A549 (cell line): ENCODE results near the gene ABLIM1. TPM values are rescaled to one million over a fixed set of nuclear protein-coding genes. Genes with fewer than 3 reads are reported as not detected.

ENCODE experiments used
- ATAC-seq, 2 experiments: fragments of 200-7000 bp in 1 of 2; fragments of >200 bp in 1 of 2; cut with Nextera tagmentation in 1 of 2; cut with Tn5 transposase in 1 of 2; 3 replicates each; pipeline versions ENCODE4 v1.8.0 to v1.9.1; 2018 to 2020; ENCODE audit warnings: mild to moderate bottlenecking in 1 of 2, moderate library complexity in 1 of 2
- CTCF ChIA-PET: fragments of 300-600 bp; sonication (Branson Sonifier 250); formaldehyde crosslinking; extraction: SDS; loops from one replicate; lab custom pipeline; 2021; ENCODE audit warnings: antibody characterized with exemption, inconsistent platforms; lab: Yijun Ruan, JAX
- POLR2A ChIA-PET: fragments of 350-600 bp; formaldehyde crosslinking; extraction: SDS; loops from one replicate; lab custom pipeline; 2021; ENCODE audit warnings: antibody characterized with exemption, inconsistent platforms; lab: Yijun Ruan, JAX
- DNase-seq, 2 experiments: peaks; one replicate each; pipeline versions ENCODE4 v3.0.0 to v3.0.0-alpha.2; 2011 to 2016; ENCODE audit warnings: low read depth in 1 of 2, low spot score in 1 of 2
- FAIRE-seq: peaks from 2 replicates; lab custom pipeline; 2011; peaks lifted over from hg19 to GRCh38; lab: Jason Lieb, UNC
- H3K27ac ChIP-seq, 2 experiments: fragments of >200 bp; sonication (Bioruptor Twin); formaldehyde crosslinking; 3 replicates each; pipeline ENCODE4 v1.5.1; 2016 to 2017
- H3K4me1 ChIP-seq: fragments of >200 bp; sonication (Bioruptor Twin); formaldehyde crosslinking; 3 replicates; pipeline ENCODE4 v1.6.1; 2016
- H3K4me2 ChIP-seq: fragments of >200 bp; sonication (Bioruptor Twin); formaldehyde crosslinking; 3 replicates; pipeline ENCODE4 v1.6.1; 2016
- H3K4me3 ChIP-seq: fragments of >200 bp; sonication (Bioruptor Twin); formaldehyde crosslinking; 3 replicates; pipeline ENCODE4 v1.5.1; 2016
- H3K9me3 ChIP-seq: fragments of >200 bp; sonication (Bioruptor Twin); formaldehyde crosslinking; 3 replicates; pipeline ENCODE4 v1.6.1; 2016
- BHLHE40 ChIP-seq: IDR thresholded peaks from 2 replicates; pipeline ENCODE4 v1.6.1; 2012; ENCODE audit warnings: low read depth, low read length, inconsistent platforms
- CBX8 ChIP-seq: fragments of 200-600 bp; sonication (generic); IDR thresholded peaks from 2 replicates; pipeline ENCODE4 v1.6.1; 2016
- CHD4 ChIP-seq: fragments of 200-600 bp; sonication (generic); IDR thresholded peaks from 2 replicates; pipeline ENCODE4 v1.6.1; 2016; ENCODE audit warnings: antibody characterized with exemption, mild to moderate bottlenecking, borderline replicate concordance
- EHF ChIP-seq: fragments of 250-450 bp; sonication (Bioruptor Pico); IDR thresholded peaks from 2 replicates; pipeline ENCODE4 v1.5.0; 2020; ENCODE audit warnings: mild to moderate bottlenecking
- EHMT2 ChIP-seq: fragments of 200-600 bp; sonication (generic); IDR thresholded peaks from 2 replicates; pipeline ENCODE4 v1.6.1; 2016; ENCODE audit warnings: antibody characterized with exemption, low read depth, mild to moderate bottlenecking, moderate library complexity
- EP300 ChIP-seq, 2 experiments: fragments of >200 bp; sonication (Bioruptor Twin); formaldehyde crosslinking; IDR thresholded peaks; 2 replicates in 1 of 2; 3 replicates in 1 of 2; pipeline ENCODE4 v1.6.1; 2016 to 2017
- ESRRA ChIP-seq: fragments of 150-350 bp; IDR thresholded peaks from 2 replicates; pipeline ENCODE4 v1.6.1; 2014; ENCODE audit warnings: mild to moderate bottlenecking, low read length, borderline replicate concordance
- FOSL2 ChIP-seq, 2 experiments: fragments of 450-650 bp in 1 of 2; fragments of >200 bp in 1 of 2; sonication (Bioruptor Twin) in 1 of 2; formaldehyde crosslinking; IDR thresholded peaks; 2 replicates each; pipeline versions ENCODE4 v1.5.0 to v1.6.1; 2016 to 2020; ENCODE audit warnings: mild to moderate bottlenecking in 1 of 2, moderate library complexity in 1 of 2
- HDAC2 ChIP-seq: fragments of 200-600 bp; sonication (generic); IDR thresholded peaks from 2 replicates; pipeline ENCODE4 v1.6.1; 2016
- HOXB13 ChIP-seq: fragments of 250-450 bp; sonication (Bioruptor Pico); IDR thresholded peaks from 2 replicates; pipeline ENCODE4 v1.5.0; 2020; ENCODE audit warnings: low read depth, mild to moderate bottlenecking, moderate library complexity
- JUNB ChIP-seq: fragments of >200 bp; sonication (Bioruptor Twin); formaldehyde crosslinking; IDR thresholded peaks from 2 replicates; pipeline ENCODE4 v1.6.1; 2016
- KDM5A ChIP-seq: fragments of 200-600 bp; sonication (generic); IDR thresholded peaks from 2 replicates; pipeline ENCODE4 v1.6.1; 2016; ENCODE audit warnings: antibody characterized with exemption, mild to moderate bottlenecking
- MAFK ChIP-seq: fragments of 450-650 bp; IDR thresholded peaks from 2 replicates; pipeline ENCODE4 v1.6.1; 2014; ENCODE audit not compliant: partially characterized antibody
- NR3C1 ChIP-seq: fragments of >200 bp; sonication (Bioruptor Twin); formaldehyde crosslinking; IDR thresholded peaks from 3 replicates; pipeline ENCODE4 v1.6.1; 2017
- PHF8 ChIP-seq: fragments of 200-600 bp; sonication (generic); IDR thresholded peaks from 2 replicates; pipeline ENCODE4 v1.6.1; 2016; ENCODE audit warnings: low read depth, mild to moderate bottlenecking, antibody characterized with exemption, moderate library complexity, borderline replicate concordance
- POLR2AphosphoS2 ChIP-seq: conservative IDR thresholded peaks from 2 replicates; pipeline ENCODE4 v1.6.1; 2012; ENCODE audit warnings: low read length, improper control_type of control experiment, inconsistent platforms
- RAD21 ChIP-seq, 2 experiments: fragments of >200 bp in 1 of 2; sonication (Bioruptor Twin) in 1 of 2; formaldehyde crosslinking in 1 of 2; IDR thresholded peaks in 1 of 2; conservative IDR thresholded peaks in 1 of 2; 2 replicates in 1 of 2; 3 replicates in 1 of 2; pipeline ENCODE4 v1.6.1; 2012 to 2018; ENCODE audit warnings: inconsistent platforms in 1 of 2
- RARB ChIP-seq: fragments of 250-450 bp; sonication (Bioruptor Pico); IDR thresholded peaks from 2 replicates; pipeline ENCODE4 v1.8.0; 2021; ENCODE audit warnings: mild to moderate bottlenecking, moderate library complexity
- SMC3 ChIP-seq: fragments of >200 bp; sonication (Bioruptor Twin); formaldehyde crosslinking; IDR thresholded peaks from 3 replicates; pipeline ENCODE4 v1.6.1; 2018; ENCODE audit warnings: inconsistent platforms
- TFCP2L1 ChIP-seq: fragments of 250-450 bp; sonication (Bioruptor Pico); IDR thresholded peaks from 2 replicates; pipeline ENCODE4 v1.5.0; 2021; ENCODE audit warnings: mild to moderate bottlenecking
- ZC3H11A ChIP-seq: fragments of 450-650 bp; IDR thresholded peaks from 2 replicates; pipeline ENCODE4 v1.6.1; 2014; ENCODE audit warnings: antibody characterized with exemption, mild to moderate bottlenecking
- ZFP36 ChIP-seq: fragments of 450-650 bp; IDR thresholded peaks from 2 replicates; pipeline ENCODE4 v1.6.1; 2014; ENCODE audit warnings: borderline replicate concordance; ENCODE audit not compliant: partially characterized antibody
- ZNF302 ChIP-seq: fragments of 250-450 bp; sonication (Bioruptor Pico); IDR thresholded peaks from 2 replicates; pipeline ENCODE4 v1.9.0; 2021; ENCODE audit warnings: inconsistent platforms, mild to moderate bottlenecking, moderate library complexity
- ZSCAN20 ChIP-seq: fragments of 250-450 bp; sonication (Bioruptor Pico); IDR thresholded peaks from 2 replicates; pipeline ENCODE4 v1.8.0; 2022; ENCODE audit warnings: mild to moderate bottlenecking, moderate library complexity
- WGBS: methylation state at CpG from one replicate; pipeline ENCODE4 v1.1.6; 2017; ENCODE audit errors: missing lambda C conversion rate; 5-methylcytosine and 5-hydroxymethylcytosine counted together
- polyA plus RNA-seq, 4 experiments: library from polyadenylated mRNA; depleted of rRNA in 3 of 4; stranded (reverse); fragments of >200 nt; fragmentation: RNase III in 1 of 4; extraction: RNeasy Plus Mini Kit Qiagen cat#74134 plus additional on column Dnase treatment in 1 of 4; gene quantifications; 2 replicates in 3 of 4; 3 replicates in 1 of 4; pipeline ENCODE4 v1.2.3, GENCODE V29; 2011 to 2017
- TF ChIP-seq, protein P1 (sequence below): fragments of >200 bp; sonication (Bioruptor Twin); formaldehyde crosslinking; IDR thresholded peaks from 3 replicates; pipeline ENCODE4 v1.5.1; 2016
- TF ChIP-seq, protein P2 (sequence below): IDR thresholded peaks from 2 replicates; pipeline ENCODE4 v1.6.1; 2012
- TF ChIP-seq, protein P3 (sequence below): IDR thresholded peaks from 2 replicates; pipeline ENCODE4 v1.6.1; 2012
- TF ChIP-seq, protein P4 (sequence below): fragments of 250-450 bp; sonication (Bioruptor Pico); IDR thresholded peaks from 2 replicates; pipeline ENCODE4 v1.5.0; 2021; ENCODE audit warnings: mild to moderate bottlenecking, moderate library complexity, borderline replicate concordance
- TF ChIP-seq, protein P5 (sequence below): fragments of 250-450 bp; sonication (Bioruptor Pico); IDR thresholded peaks from 2 replicates; pipeline ENCODE4 v1.5.0; 2020; ENCODE audit warnings: low read depth, mild to moderate bottlenecking, moderate library complexity

ABLIM1 gene
- polyA plus RNA-seq, 2 of the 4 experiments (the other 2 are of a cell fraction): 21.4 to 70.2 TPM

DNA sequence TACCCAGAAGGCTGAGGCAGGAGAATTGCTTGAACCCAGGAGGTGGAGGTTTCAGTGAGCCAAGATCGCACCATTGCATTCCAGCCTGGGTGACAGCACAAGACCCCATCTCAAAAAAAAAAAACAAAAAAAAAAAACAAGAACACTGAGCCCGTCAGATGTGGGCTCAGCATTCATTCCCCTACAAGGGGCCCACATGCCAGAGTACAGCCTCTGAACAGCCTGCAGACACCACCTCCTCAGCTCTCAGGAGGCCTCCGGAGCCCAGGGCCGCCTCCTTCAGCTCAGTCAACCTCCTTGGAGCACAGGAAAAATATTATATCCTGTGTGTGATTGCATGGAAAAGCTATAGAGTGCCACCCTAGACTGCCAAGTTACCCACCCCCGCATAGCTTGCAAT, 112.3 kb downstream of the ABLIM1 start:
- ChIA-PET CTCF (interaction anchor here (0.6 to 11.3 kb wide), 5 partner anchors 70 to 241 kb away, joined by 3 to 122 read pairs (median 9); no protein-coding TSS in a partner anchor), POLR2A (no interaction called here)
- no peak for FAIRE-seq
- TF ChIP-seq EHF (CRISPR knock-in tag) (no peak), JUNB (no peak), HOXB13 (no peak), POLR2AphosphoS2 (no peak)
- TF ChIP-seq, protein P1, sequence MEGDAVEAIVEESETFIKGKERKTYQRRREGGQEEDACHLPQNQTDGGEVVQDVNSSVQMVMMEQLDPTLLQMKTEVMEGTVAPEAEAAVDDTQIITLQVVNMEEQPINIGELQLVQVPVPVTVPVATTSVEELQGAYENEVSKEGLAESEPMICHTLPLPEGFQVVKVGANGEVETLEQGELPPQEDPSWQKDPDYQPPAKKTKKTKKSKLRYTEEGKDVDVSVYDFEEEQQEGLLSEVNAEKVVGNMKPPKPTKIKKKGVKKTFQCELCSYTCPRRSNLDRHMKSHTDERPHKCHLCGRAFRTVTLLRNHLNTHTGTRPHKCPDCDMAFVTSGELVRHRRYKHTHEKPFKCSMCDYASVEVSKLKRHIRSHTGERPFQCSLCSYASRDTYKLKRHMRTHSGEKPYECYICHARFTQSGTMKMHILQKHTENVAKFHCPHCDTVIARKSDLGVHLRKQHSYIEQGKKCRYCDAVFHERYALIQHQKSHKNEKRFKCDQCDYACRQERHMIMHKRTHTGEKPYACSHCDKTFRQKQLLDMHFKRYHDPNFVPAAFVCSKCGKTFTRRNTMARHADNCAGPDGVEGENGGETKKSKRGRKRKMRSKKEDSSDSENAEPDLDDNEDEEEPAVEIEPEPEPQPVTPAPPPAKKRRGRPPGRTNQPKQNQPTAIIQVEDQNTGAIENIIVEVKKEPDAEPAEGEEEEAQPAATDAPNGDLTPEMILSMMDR: no peak
- TF ChIP-seq, protein P2, sequence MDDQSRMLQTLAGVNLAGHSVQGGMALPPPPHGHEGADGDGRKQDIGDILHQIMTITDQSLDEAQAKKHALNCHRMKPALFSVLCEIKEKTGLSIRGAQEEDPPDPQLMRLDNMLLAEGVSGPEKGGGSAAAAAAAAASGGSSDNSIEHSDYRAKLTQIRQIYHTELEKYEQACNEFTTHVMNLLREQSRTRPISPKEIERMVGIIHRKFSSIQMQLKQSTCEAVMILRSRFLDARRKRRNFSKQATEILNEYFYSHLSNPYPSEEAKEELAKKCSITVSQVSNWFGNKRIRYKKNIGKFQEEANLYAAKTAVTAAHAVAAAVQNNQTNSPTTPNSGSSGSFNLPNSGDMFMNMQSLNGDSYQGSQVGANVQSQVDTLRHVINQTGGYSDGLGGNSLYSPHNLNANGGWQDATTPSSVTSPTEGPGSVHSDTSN: no peak
- TF ChIP-seq, all 56 proteins: peak for 0
- WGBS: 96% methylated on average over 5 of the region's 5 CpGs
- no peak for ATAC-seq
- no peaks in the 10 kb centered on the region for H3K4me1 ChIP-seq
- H3K4me2 ChIP-seq: no peak overlapping the region
- H3K9me3 ChIP-seq: no peaks in the 10 kb centered on the region
- H3K4me3 ChIP-seq: no peak overlapping the region
- no peak overlapping the region for H3K27ac ChIP-seq
- no peak for DNase-seq

DNA sequence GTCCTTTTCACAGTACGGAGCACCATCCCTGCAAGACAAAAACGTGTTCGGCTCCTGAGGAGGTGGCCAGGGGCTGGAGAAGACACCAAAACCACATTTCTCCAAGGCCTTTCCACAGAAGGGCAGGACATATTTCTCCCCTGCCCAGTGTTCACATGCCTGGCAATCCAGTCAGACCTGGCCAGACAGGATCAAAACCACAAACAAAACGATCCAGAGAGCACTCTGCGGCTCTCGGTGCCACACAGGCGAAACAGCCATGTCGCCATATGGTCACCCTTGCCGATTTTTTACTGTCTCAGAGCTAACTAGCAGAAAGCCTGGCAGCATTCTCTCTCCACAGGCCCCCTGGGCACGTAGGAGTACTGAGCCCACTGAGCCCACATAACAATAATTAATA, 113.0 kb downstream of the ABLIM1 start:
- POLR2A ChIA-PET: no interaction called here
- DNase-seq: no peak
- TF ChIP-seq CBX8 (no peak), ZC3H11A (no peak), SMC3 (no peak), EHF (CRISPR knock-in tag) (no peak), EP300 (IDR thresholded peaks at IDR 0.05) (no peak), EHMT2 (no peak), ESRRA (no peak), FOSL2 (IDR thresholded peaks at IDR 0.05) (no peak), FOSL2 (CRISPR knock-in tag; IDR thresholded peaks at IDR 0.05) (no peak), HDAC2 (no peak), CHD4 (no peak), RARB (CRISPR knock-in tag) (no peak)
- TF ChIP-seq, protein P3, sequence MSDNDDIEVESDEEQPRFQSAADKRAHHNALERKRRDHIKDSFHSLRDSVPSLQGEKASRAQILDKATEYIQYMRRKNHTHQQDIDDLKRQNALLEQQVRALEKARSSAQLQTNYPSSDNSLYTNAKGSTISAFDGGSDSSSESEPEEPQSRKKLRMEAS: no peak
- TF ChIP-seq, protein P4, sequence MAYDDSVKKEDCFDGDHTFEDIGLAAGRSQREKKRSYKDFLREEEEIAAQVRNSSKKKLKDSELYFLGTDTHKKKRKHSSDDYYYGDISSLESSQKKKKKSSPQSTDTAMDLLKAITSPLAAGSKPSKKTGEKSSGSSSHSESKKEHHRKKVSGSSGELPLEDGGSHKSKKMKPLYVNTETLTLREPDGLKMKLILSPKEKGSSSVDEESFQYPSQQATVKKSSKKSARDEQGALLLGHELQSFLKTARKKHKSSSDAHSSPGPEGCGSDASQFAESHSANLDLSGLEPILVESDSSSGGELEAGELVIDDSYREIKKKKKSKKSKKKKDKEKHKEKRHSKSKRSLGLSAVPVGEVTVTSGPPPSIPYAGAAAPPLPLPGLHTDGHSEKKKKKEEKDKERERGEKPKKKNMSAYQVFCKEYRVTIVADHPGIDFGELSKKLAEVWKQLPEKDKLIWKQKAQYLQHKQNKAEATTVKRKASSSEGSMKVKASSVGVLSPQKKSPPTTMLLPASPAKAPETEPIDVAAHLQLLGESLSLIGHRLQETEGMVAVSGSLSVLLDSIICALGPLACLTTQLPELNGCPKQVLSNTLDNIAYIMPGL (CRISPR knock-in tag): no peak
- TF ChIP-seq, all 56 proteins: peak for 0
- FAIRE-seq: no peak
- 77% methylated on average over 10 of the region's 10 CpGs for WGBS
- CTCF ChIA-PET: interaction anchor here (0.6 to 11.3 kb wide), 5 partner anchors 74 to 241 kb away, joined by 3 to 122 read pairs (median 7); no protein-coding TSS in a partner anchor
- Histone ChIP-seq H3K27ac (no peak overlapping the region), H3K9me3 (no peaks in the 10 kb centered on the region), H3K4me2 (no peak overlapping the region), H3K4me3 (no peak overlapping the region), H3K4me1 (no peaks in the 10 kb centered on the region)
- no peak for ATAC-seq

DNA sequence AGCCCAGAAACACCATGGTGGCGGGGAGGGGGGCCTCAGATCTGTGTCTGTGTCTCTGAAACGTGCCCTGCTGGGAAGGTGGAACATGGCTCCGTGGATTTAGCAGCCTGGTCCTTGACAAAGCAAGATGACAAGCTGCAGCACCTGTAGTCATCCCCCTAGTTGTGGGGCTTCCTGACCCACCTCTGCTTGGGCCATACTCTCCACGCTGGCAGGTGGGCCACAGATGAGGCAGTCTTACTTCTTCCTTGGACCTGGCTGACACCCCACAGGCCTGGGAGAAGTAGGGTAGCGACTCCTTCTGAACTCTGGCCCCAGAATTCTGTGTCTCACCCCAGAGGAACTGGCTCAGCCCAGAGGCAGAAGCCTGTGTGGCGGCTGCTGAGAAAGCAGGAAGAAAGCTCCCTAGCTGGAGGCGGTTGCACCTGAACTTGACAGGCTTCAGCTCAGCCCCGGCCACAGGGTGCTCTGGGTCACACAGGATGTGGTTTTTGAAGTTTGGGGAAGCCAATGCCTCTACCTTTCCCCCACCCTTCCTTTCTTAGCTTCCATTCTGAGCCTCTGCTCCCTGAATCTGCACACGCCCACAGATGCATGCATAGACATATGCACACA, 113.9 kb downstream of the ABLIM1 start:
- no peak for ATAC-seq
- CTCF ChIA-PET: interaction anchor here (1.1 to 11.3 kb wide), 4 partner anchors 13 to 242 kb away, joined by 3 to 122 read pairs (median 6); no protein-coding TSS in a partner anchor
- TF ChIP-seq NR3C1: no peak
- TF ChIP-seq EHMT2: no peak
- no peak for TF ChIP-seq RAD21 (conservative IDR thresholded peaks at IDR 0.05 in 1 of 2, IDR thresholded peaks at IDR 0.05 in 1 of 2)
- TF ChIP-seq ZFP36: no peak
- TF ChIP-seq ZNF302: no peak
- TF ChIP-seq, protein P5, sequence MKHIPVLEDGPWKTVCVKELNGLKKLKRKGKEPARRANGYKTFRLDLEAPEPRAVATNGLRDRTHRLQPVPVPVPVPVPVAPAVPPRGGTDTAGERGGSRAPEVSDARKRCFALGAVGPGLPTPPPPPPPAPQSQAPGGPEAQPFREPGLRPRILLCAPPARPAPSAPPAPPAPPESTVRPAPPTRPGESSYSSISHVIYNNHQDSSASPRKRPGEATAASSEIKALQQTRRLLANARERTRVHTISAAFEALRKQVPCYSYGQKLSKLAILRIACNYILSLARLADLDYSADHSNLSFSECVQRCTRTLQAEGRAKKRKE (CRISPR knock-in tag): no peak
- no peak for TF ChIP-seq MAFK
- TF ChIP-seq POLR2AphosphoS2: no peak
- no peak for TF ChIP-seq KDM5A
- TF ChIP-seq FOSL2 (IDR thresholded peaks at IDR 0.05): no peak
- TF ChIP-seq FOSL2 (CRISPR knock-in tag; IDR thresholded peaks at IDR 0.05): no peak
- no peak for TF ChIP-seq BHLHE40
- no peak for TF ChIP-seq PHF8
- TF ChIP-seq SMC3: no peak
- TF ChIP-seq ZSCAN20: no peak
- no peak for TF ChIP-seq TFCP2L1 (CRISPR knock-in tag)

More for the DNA sequence above, 113.9 kb downstream of the ABLIM1 start:
- Histone ChIP-seq H3K4me2 (no peak overlapping the region), H3K4me1 (no peaks in the 10 kb centered on the region), H3K4me3 (no peak overlapping the region), H3K9me3 (no peaks in the 10 kb centered on the region), H3K27ac (no peak overlapping the region)
- 75% methylated on average over 8 of the region's 9 CpGs for WGBS
- DNase-seq (no peak), FAIRE-seq (no peak)
- POLR2A ChIA-PET: no interaction called here
